HG02870 (cell line): ENCODE data around the gene MEX3D.

Source experiments
- ATAC-seq: cut with Tn5 transposase; IDR thresholded peaks from one replicate; pipeline ENCODE4 v1.9.1; 2021; ENCODE audit warnings: mild to moderate bottlenecking, moderate library complexity; ENCODE audit not compliant: unreplicated experiment

Gene MEX3D

GRCh38 chr19:1574354-1575136 lies 6.4 kb upstream of the MEX3D start:
- no peak for ATAC-seq

- ATAC-seq = no peak
Measured at GRCh38 chr19:1572795-1573194, 4.7 kb upstream of the MEX3D start.

GRCh38 chr19:1571358-1571757 lies 3.2 kb upstream of the MEX3D start:
- ATAC-seq = no peak

- ATAC-seq = no peak
Measured at GRCh38 chr19:1570836-1571235, 2.7 kb upstream of the MEX3D start.

- no peak for ATAC-seq
Measured at GRCh38 chr19:1569997-1570396, 1.9 kb upstream of the MEX3D start.

- no peak for ATAC-seq
Measured at GRCh38 chr19:1567848-1568227, 287 bp downstream of the MEX3D start.

GRCh38 chr19:1567116-1567847 lies 843 bp downstream of the MEX3D start:
- ATAC-seq = no peak

- no peak for ATAC-seq
Measured at GRCh38 chr19:1566392-1567115, 1.6 kb downstream of the MEX3D start.

- no peak for ATAC-seq
Measured at GRCh38 chr19:1563251-1563650, 4.9 kb downstream of the MEX3D start.

GRCh38 chr19:1561236-1561842 lies 6.8 kb downstream of the MEX3D start:
- no peak for ATAC-seq

- ATAC-seq = no peak
Measured at GRCh38 chr19:1560286-1560882, 7.7 kb downstream of the MEX3D start.

- ATAC-seq = no peak
Measured at GRCh38 chr19:1558552-1558951, 9.6 kb downstream of the MEX3D start.

- ATAC-seq = no peak
Measured at GRCh38 chr19:1556390-1557070, 11.6 kb downstream of the MEX3D start.

GRCh38 chr19:1555487-1556389 lies 12.4 kb downstream of the MEX3D start:
- ATAC-seq = no peak

GRCh38 chr19:1554968-1555367 lies 13.2 kb downstream of the MEX3D start:
- ATAC-seq = no peak

GRCh38 chr19:1553415-1553814 lies 14.7 kb downstream of the MEX3D start:
- ATAC-seq = no peak

- ATAC-seq = no peak
Measured at GRCh38 chr19:1551068-1552040, 16.8 kb downstream of the MEX3D start.

- no peak for ATAC-seq
Measured at GRCh38 chr19:1549332-1549945, 18.7 kb downstream of the MEX3D start.
